Large intestine (tissue), 3 donors: ENCODE measurements around the gene MYO16. TPM values are rescaled to one million over a fixed set of nuclear protein-coding genes. Genes with fewer than 3 reads are reported as not detected.
A peak's percentile ranks its signal among the peaks of the same experiment; 100 is the strongest.

Experiments used
- DNase-seq, 2 donors: peaks; one replicate each; pipeline versions ENCODE4 v3.0.0 to v3.0.0-alpha.2; 2013
- H3K27ac ChIP-seq: one replicate; pipeline ENCODE4 v1.5.1; 2013; ENCODE audit warnings: low read length
- H3K27me3 ChIP-seq: 2 replicates; pipeline ENCODE4 v1.6.1; 2013; ENCODE audit warnings: low read length; ENCODE audit not compliant: control insufficient read depth, insufficient read depth
- H3K36me3 ChIP-seq: 2 replicates; pipeline ENCODE4 v1.6.1; 2013; ENCODE audit warnings: low read length; ENCODE audit not compliant: control insufficient read depth, insufficient read depth
- H3K4me1 ChIP-seq: one replicate; pipeline ENCODE4 v1.6.1; 2013; ENCODE audit warnings: low read length; ENCODE audit not compliant: control insufficient read depth, insufficient read depth
- H3K4me3 ChIP-seq: one replicate; pipeline ENCODE4 v1.5.1; 2013; ENCODE audit warnings: low read length
- H3K9me3 ChIP-seq: one replicate; pipeline ENCODE4 v1.6.1; 2013; ENCODE audit warnings: mild to moderate bottlenecking, low read depth, low read length, moderate library complexity; ENCODE audit not compliant: control insufficient read depth
- WGBS: methylation state at CpG from one replicate; pipeline ENCODE4 v1.1.5; 2013; ENCODE audit warnings: low lambda C conversion rate; ENCODE audit not compliant: insufficient coverage; 5-methylcytosine and 5-hydroxymethylcytosine counted together
- polyA plus RNA-seq: library from polyadenylated mRNA; unstranded; fragments of 120-200 nt; gene quantifications from one replicate; pipeline ENCODE4 v1.2.1, GENCODE V29; 2013

Gene MYO16
- polyA plus RNA-seq, 1 donor = 0.27 TPM

DNA sequence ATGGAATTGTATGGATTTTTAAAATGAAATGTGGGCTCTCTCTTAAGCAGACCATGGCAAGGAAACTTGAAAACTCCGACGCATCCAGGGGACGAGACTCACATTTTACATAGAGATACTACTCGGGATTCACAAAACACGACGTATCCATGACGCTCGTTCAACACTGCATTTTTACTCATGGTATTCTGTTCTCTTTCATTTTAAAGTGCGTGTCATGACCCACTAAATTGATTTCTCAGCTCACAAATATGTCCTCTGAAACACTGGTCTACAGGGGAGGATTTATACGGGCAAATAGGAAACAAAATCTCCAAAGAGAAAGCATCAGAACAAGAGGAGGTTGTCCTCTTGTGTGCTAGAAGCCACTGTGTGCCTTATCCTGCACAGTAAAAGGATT is 523.5 kb downstream of the MYO16 start:
- no peak overlapping the region for H3K4me3 ChIP-seq
- H3K27ac ChIP-seq = no peak overlapping the region
- no peaks in the 10 kb centered on the region for H3K9me3 ChIP-seq
- WGBS = 83% methylated on average over 2 of the region's 10 CpGs
- no peaks in the 10 kb centered on the region for H3K4me1 ChIP-seq
- no peaks in the 10 kb centered on the region for H3K36me3 ChIP-seq
- peaks cover 10% of the 10 kb centered on the region for H3K27me3 ChIP-seq
- DNase-seq = no peak

DNA sequence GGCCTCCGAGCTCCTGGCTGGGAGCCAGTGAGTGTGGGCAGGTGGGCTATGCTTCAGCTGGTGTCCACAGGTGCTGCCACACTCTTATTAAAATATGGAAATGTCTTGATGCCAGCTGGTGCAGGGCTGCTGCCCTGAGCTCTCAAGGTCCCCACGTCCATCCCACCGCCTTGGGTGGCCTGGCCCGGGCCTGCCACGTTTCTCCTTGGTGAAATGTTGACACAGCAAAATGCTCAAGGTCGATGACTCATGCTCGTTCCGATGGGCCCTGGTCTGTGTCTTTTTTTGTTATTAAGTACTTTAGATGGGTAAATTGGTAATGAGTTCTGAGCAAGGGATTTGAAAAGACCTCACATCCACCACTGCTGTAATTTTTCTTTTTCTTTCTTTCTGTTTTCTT is 524.7 kb downstream of the MYO16 start:
- H3K4me1 ChIP-seq = no peaks in the 10 kb centered on the region
- H3K27ac ChIP-seq = no peak overlapping the region
- H3K36me3 ChIP-seq = no peaks in the 10 kb centered on the region
- H3K9me3 ChIP-seq = no peaks in the 10 kb centered on the region
- WGBS = no CpG with 5 or more reads among the region's 8 CpGs
- peaks cover 12% of the 10 kb centered on the region for H3K27me3 ChIP-seq
- H3K4me3 ChIP-seq = no peak overlapping the region
- DNase-seq = no peak

DNA sequence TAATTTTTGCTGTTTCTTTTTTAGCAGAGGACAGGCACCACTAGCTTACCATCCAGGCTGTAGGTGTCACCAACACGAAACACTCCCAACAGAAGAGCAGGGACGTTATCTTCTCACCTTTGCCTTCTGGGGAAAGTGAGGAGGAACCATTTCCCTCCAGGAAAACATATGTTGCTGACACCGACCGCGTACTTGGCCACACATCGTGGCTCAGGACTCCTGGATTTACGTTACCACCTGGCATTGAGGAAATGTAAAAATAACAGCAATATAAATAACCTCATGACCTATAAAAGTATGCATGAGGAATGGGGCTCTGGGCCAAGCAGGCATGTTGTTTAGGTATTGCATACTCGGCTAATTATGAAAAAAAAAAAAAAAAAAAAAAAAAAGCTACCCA is 525.1 kb downstream of the MYO16 start:
- no peak overlapping the region for H3K4me3 ChIP-seq
- DNase-seq = no peak
- WGBS = 75% methylated on average over 2 of the region's 8 CpGs
- H3K27ac ChIP-seq = no peak overlapping the region
- H3K36me3 ChIP-seq = no peaks in the 10 kb centered on the region
- no peaks in the 10 kb centered on the region for H3K4me1 ChIP-seq
- H3K27me3 ChIP-seq = peaks cover 12% of the 10 kb centered on the region
- H3K9me3 ChIP-seq = no peaks in the 10 kb centered on the region

DNA sequence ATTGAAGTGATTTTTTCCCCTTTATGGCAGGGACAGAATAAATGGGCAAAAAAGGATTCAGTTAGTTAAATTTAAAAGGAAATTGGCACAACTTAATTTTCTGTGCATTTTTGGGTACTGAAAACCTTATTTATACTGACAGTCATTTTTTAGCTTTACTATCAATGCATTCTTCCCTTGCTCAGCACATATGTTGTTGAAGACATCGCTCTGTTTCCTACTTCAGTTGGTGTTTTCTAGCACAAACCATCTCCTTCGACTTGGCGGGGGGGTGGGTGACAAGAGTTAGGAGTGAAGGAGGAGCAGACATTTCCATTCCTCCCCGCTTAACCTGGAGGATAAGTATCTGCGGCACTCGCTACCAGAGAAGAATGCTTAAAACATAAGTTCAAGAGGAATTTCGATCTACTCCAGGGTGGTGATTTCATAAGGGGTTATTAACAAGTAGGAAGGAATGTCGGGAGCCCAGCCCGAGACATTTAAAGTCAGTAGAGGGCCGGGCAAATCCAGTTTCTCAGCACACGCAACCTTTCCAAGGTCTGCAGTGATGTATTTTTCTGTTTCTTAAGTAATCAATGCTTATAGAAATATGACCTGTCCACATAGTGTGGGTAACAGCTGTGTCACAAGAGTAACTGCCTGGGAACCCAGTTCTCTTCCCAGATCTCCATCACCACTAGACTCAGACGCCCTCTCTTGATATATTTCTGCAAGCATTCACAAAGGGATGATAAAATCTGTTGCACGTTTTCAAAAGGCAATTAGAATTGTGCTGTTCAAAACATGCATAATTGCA is 525.8 kb downstream of the MYO16 start:
- WGBS = no CpG with 5 or more reads among the region's 13 CpGs
- no peak overlapping the region for H3K4me3 ChIP-seq
- no peaks in the 10 kb centered on the region for H3K9me3 ChIP-seq
- no peak for DNase-seq
- H3K27ac ChIP-seq = no peak overlapping the region
- peaks cover 12% of the 10 kb centered on the region for H3K27me3 ChIP-seq
- H3K36me3 ChIP-seq = no peaks in the 10 kb centered on the region
- no peaks in the 10 kb centered on the region for H3K4me1 ChIP-seq

DNA sequence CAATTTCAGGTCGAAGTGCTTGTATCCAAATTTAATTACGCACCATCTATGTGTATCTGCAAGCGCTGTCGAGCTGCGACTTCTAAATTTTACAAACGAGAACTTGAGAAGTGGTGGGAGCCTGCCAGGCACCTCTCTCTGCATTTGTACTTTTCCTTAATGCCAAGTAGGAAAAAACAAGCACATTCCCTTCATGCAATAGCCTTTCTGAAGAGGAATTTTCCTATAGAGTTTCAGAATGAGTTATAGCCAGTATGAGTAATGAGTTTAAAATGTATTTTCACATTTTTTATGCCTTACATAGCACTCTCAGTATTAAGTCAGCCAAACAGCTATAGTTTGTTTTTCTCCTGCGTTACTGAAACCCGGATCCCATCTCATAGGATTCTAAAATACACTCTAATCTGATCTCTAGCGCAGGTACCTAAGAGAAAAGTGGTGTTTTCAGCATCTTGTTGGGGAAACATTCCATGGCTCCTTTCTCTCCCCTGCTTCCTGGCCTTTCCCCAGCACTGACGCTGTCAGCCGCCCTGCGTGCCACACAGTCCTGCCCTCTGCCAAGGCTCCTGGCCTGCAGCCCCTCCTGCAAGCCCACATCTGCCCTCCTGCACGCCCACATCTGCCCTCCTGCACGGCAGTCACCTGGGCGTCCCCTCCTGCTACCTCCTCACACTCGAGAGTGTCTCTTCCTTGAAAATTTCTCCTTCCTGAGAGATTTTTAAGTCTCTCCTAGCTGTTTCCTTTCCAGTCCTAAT is 526.9 kb downstream of the MYO16 start:
- H3K4me1 ChIP-seq = no peaks in the 10 kb centered on the region
- H3K36me3 ChIP-seq = no peaks in the 10 kb centered on the region
- 100% methylated on average over 1 of the region's 16 CpGs for WGBS
- H3K27me3 ChIP-seq = peaks cover 12% of the 10 kb centered on the region
- H3K4me3 ChIP-seq = no peak overlapping the region
- DNase-seq = peak in 1 of 2 donors; percentile 26
- no peak overlapping the region for H3K27ac ChIP-seq
- H3K9me3 ChIP-seq = no peaks in the 10 kb centered on the region

DNA sequence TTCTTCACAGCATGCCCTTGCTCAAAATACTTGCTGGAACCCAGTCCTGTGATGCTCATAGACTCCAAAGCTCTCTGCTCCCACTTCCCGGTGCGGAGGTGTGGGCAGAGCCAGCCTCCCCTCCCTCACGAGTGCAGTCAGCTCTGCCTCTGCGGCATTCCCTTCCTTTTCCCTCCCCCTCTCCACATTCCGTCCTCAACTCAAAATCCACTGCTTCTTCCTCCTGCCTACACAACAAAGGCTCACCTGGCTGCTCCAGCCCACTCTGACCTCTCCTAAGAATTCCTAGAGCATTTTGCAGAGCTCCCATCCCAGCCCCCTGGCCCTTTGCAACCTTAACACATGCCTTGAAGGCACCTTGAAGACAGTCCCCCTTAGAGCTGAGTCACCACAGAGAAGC is 527.9 kb downstream of the MYO16 start:
- Histone ChIP-seq H3K27me3 (peaks cover 12% of the 10 kb centered on the region), H3K4me3 (no peak overlapping the region), H3K36me3 (no peaks in the 10 kb centered on the region), H3K9me3 (no peaks in the 10 kb centered on the region), H3K27ac (no peak overlapping the region), H3K4me1 (no peaks in the 10 kb centered on the region)
- 20% methylated on average over 1 of the region's 5 CpGs for WGBS
- no peak for DNase-seq

DNA sequence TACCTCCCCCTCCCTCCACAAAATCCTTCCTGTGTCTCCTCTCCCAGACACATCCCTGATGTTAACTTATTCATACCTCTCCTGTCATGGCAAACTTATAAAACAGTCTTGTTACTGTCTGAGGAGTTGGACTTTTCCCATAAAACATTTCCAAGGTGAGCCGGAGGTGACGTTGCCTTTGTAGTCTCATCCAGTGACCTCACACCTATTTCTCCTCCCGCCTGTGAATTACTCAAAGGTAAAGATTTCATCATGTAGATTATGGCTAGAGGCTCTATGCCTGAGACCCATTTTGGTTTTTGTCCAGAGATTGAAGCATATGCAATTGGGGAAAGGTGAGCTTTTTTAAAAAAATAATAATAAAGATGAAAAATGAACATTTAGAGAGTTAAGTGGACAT is 529.0 kb downstream of the MYO16 start:
- Histone ChIP-seq H3K4me1 (no peaks in the 10 kb centered on the region), H3K27ac (no peak overlapping the region), H3K27me3 (peaks cover 12% of the 10 kb centered on the region), H3K9me3 (no peaks in the 10 kb centered on the region), H3K36me3 (no peaks in the 10 kb centered on the region), H3K4me3 (no peak overlapping the region)
- no peak for DNase-seq
- no CpG with 5 or more reads among the region's 3 CpGs for WGBS

DNA sequence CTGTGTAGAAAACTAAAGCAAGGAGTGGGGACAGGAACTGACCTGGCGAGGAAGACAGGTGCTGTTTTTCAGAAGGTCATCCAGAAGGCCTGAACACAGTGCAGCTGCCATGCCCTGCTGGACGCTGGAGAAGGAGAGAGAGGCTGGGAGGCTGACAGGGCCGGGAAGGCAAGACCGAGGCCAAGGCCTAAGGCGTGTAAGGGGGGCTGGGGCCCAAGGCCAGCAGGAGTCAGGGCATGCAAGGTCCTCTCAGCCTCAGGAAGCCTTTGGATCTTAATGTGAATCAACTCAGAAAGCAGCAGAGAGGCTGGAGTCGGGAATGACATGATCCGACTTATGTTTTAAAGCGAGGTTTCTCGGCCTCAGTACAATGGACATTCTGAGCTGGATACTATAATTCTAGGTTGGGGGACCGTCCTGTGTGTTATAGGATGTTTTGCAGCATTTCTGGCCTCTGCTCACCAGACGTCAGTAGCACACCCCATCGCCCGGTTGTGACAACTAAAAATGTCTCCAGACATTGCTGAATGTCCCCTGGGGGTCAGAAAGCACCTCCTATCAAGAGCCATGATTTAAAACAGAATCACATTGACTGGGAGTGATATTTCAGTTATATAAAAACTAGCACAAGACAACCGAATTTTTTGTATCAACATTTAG is 530.4 kb downstream of the MYO16 start:
- Histone ChIP-seq H3K4me3 (no peak overlapping the region), H3K36me3 (no peaks in the 10 kb centered on the region), H3K4me1 (no peaks in the 10 kb centered on the region), H3K27ac (no peak overlapping the region), H3K9me3 (no peaks in the 10 kb centered on the region), H3K27me3 (peaks cover 12% of the 10 kb centered on the region)
- no CpG with 5 or more reads among the region's 14 CpGs for WGBS
- DNase-seq = no peak

DNA sequence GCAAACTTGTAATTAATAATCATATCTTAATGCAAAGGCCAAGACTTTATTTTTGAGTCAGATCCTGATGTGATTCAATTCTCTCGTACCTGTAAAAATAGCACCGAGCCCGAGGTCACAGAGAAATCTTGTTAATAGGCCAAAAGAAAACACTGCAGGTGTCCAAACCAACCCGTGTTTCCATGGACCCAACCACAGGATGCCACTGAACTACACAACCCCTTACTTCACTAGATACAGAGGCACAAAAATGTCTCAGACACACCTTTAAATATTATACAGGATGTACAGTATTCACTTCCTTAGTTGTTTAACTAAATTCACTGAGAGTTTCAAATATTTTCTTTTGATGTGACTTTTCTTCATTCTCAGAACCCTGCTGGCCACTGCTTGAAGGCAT is 530.9 kb downstream of the MYO16 start:
- Histone ChIP-seq H3K4me1 (no peaks in the 10 kb centered on the region), H3K27ac (no peak overlapping the region), H3K4me3 (no peak overlapping the region), H3K36me3 (no peaks in the 10 kb centered on the region), H3K27me3 (peaks cover 12% of the 10 kb centered on the region), H3K9me3 (no peaks in the 10 kb centered on the region)
- no peak for DNase-seq
- WGBS = 67% methylated on average over 1 of the region's 4 CpGs

DNA sequence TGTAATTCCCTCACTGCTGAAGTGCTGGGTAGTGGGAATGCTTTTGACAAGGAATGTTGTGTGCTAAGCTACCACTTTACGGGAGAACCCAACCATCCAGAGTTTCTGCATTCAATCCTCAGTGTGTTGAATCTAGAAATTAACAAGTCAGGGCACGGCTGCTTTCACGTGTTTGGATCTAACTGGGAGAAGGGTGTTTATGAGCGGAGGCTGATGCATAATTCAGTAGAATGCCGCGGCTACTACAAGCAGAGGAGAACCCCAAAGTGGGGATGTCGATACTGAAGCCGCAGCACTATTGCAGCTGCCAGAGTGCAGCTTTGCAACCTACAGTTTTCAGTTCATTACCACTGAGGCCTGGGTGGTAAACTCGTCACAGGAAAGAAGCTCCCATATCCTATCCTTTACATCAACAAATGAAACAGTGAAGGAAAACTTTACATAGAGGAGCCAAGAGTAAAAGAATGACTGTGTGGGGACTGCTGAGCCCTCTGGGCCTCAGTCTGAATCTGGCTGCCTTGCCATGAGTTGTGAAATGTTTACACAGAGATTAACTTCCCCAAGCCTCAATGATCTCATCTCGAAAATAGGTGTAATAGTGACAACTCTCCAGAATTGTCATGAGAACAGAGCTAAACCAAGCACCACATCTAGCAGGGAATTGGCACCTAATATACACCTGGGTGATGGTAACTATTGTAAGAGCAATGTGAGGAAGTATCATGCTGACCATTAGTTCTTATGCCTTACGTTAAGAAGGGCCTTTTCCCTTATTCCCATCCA is 531.7 kb downstream of the MYO16 start:
- Histone ChIP-seq H3K9me3 (no peaks in the 10 kb centered on the region), H3K36me3 (no peaks in the 10 kb centered on the region), H3K27ac (no peak overlapping the region), H3K4me1 (no peaks in the 10 kb centered on the region), H3K4me3 (no peak overlapping the region), H3K27me3 (peaks cover 12% of the 10 kb centered on the region)
- WGBS = 100% methylated on average over 1 of the region's 11 CpGs
- DNase-seq = no peak
